Loucy (cell line): ENCODE measurements around the gene ASMT.

Source experiments
- H2AFZ ChIP-seq: fragments of 200-600 bp; sonication (generic); 2 replicates; pipeline ENCODE4 v1.6.0; 2016; ENCODE audit warnings: antibody characterized with exemption, mild to moderate bottlenecking, low read length, moderate library complexity
- H3F3A ChIP-seq: fragments of 200-600 bp; 2 replicates; pipeline ENCODE4 v1.6.0; 2016; ENCODE audit warnings: antibody characterized with exemption, low read depth, mild to moderate bottlenecking
- H3K27me3 ChIP-seq: fragments of 200-600 bp; sonication (generic); 2 replicates; pipeline ENCODE4 v1.6.1; 2014; ENCODE audit warnings: low read length, mild to moderate bottlenecking; ENCODE audit not compliant: insufficient read depth, poor library complexity, severe bottlenecking
- H3K36me3 ChIP-seq: fragments of 200-600 bp; sonication (generic); 2 replicates; pipeline ENCODE4 v1.6.1; 2016; ENCODE audit warnings: low read length; ENCODE audit not compliant: insufficient read depth
- H3K4me1 ChIP-seq: fragments of 200-600 bp; sonication (generic); 2 replicates; pipeline ENCODE4 v1.5.1; 2014; ENCODE audit warnings: low read length, mild to moderate bottlenecking; ENCODE audit not compliant: insufficient read depth, poor library complexity, severe bottlenecking
- H3K4me2 ChIP-seq: fragments of 200-600 bp; sonication (generic); 2 replicates; pipeline ENCODE4 v1.6.0; 2014; ENCODE audit warnings: antibody characterized with exemption, low read length, low read depth, mild to moderate bottlenecking; ENCODE audit not compliant: poor library complexity, severe bottlenecking
- H3K4me3 ChIP-seq: fragments of 200-600 bp; sonication (generic); 2 replicates; pipeline ENCODE4 v1.5.1; 2014; ENCODE audit warnings: low read length, mild to moderate bottlenecking, mixed read lengths; ENCODE audit not compliant: poor library complexity, severe bottlenecking
- H3K79me2 ChIP-seq: fragments of 200-600 bp; sonication (generic); 2 replicates; pipeline ENCODE4 v1.6.1; 2014; ENCODE audit warnings: low read length; ENCODE audit not compliant: insufficient read depth
- H3K9ac ChIP-seq: fragments of 200-600 bp; sonication (generic); 2 replicates; pipeline ENCODE4 v1.6.0; 2014; ENCODE audit warnings: mild to moderate bottlenecking, low read depth, low read length, moderate library complexity; ENCODE audit not compliant: poor library complexity, severe bottlenecking
- H3K9me2 ChIP-seq: fragments of 200-600 bp; sonication (generic); replicated peaks from 2 replicates; pipeline ENCODE4 v1.6.1; 2016; ENCODE audit warnings: low read depth, low read length, mixed read lengths
- H3K9me3 ChIP-seq: fragments of 200-600 bp; sonication (generic); 2 replicates; pipeline ENCODE4 v1.6.1; 2014; ENCODE audit warnings: mild to moderate bottlenecking, antibody characterized with exemption, low read length, low read depth; ENCODE audit not compliant: insufficient read depth
- H4K20me1 ChIP-seq: fragments of 200-600 bp; sonication (generic); 2 replicates; pipeline ENCODE4 v1.6.0; 2014; ENCODE audit warnings: antibody characterized with exemption, low read length, mild to moderate bottlenecking; ENCODE audit not compliant: insufficient read depth, poor library complexity, severe bottlenecking
- EZH2phosphoT487 ChIP-seq: fragments of 200-600 bp; IDR thresholded peaks from 2 replicates; pipeline ENCODE4 v1.6.1; 2018; ENCODE audit warnings: antibody characterized with exemption, mild to moderate bottlenecking, moderate library complexity, borderline replicate concordance
- TF ChIP-seq, protein P1 (sequence below): fragments of 200-600 bp; sonication (generic); conservative IDR thresholded peaks from 2 replicates; pipeline ENCODE4 v1.5.1; 2014; ENCODE audit warnings: mild to moderate bottlenecking, antibody characterized with exemption, low read length

The ASMT gene

GRCh38 chrX:1629244-1629643 lies 14.4 kb downstream of the ASMT start:
- Histone ChIP-seq H3K9me2 (no peaks in the 10 kb centered on the region), H4K20me1 (no peaks in the 10 kb centered on the region), H3K4me1 (no peaks in the 10 kb centered on the region), H3K27me3 (no peaks in the 10 kb centered on the region), H2AFZ (no peak overlapping the region), H3K79me2 (no peaks in the 10 kb centered on the region), H3K9ac (no peak overlapping the region), H3K36me3 (no peaks in the 10 kb centered on the region), H3F3A (no peaks in the 10 kb centered on the region), H3K4me2 (no peak overlapping the region), H3K9me3 (no peaks in the 10 kb centered on the region), H3K4me3 (no peak overlapping the region)
- TF ChIP-seq, protein P1, sequence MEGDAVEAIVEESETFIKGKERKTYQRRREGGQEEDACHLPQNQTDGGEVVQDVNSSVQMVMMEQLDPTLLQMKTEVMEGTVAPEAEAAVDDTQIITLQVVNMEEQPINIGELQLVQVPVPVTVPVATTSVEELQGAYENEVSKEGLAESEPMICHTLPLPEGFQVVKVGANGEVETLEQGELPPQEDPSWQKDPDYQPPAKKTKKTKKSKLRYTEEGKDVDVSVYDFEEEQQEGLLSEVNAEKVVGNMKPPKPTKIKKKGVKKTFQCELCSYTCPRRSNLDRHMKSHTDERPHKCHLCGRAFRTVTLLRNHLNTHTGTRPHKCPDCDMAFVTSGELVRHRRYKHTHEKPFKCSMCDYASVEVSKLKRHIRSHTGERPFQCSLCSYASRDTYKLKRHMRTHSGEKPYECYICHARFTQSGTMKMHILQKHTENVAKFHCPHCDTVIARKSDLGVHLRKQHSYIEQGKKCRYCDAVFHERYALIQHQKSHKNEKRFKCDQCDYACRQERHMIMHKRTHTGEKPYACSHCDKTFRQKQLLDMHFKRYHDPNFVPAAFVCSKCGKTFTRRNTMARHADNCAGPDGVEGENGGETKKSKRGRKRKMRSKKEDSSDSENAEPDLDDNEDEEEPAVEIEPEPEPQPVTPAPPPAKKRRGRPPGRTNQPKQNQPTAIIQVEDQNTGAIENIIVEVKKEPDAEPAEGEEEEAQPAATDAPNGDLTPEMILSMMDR, result no peak
- TF ChIP-seq EZH2phosphoT487, result no peak

- H3F3A ChIP-seq, result no peaks in the 10 kb centered on the region
- no peak overlapping the region for H3K4me2 ChIP-seq
- H3K27me3 ChIP-seq, result no peaks in the 10 kb centered on the region
- H3K4me3 ChIP-seq, result no peak overlapping the region
- H4K20me1 ChIP-seq, result no peaks in the 10 kb centered on the region
- no peaks in the 10 kb centered on the region for H3K4me1 ChIP-seq
- no peaks in the 10 kb centered on the region for H3K9me3 ChIP-seq
- H3K79me2 ChIP-seq, result no peaks in the 10 kb centered on the region
- H3K9me2 ChIP-seq, result no peaks in the 10 kb centered on the region
- no peak for TF ChIP-seq EZH2phosphoT487
- TF ChIP-seq, protein P1, result no peak
- H2AFZ ChIP-seq, result no peak overlapping the region
- no peaks in the 10 kb centered on the region for H3K36me3 ChIP-seq
- H3K9ac ChIP-seq, result no peak overlapping the region
Observed at GRCh38 chrX:1646009-1646408, 31.1 kb downstream of the ASMT start.

DNA sequence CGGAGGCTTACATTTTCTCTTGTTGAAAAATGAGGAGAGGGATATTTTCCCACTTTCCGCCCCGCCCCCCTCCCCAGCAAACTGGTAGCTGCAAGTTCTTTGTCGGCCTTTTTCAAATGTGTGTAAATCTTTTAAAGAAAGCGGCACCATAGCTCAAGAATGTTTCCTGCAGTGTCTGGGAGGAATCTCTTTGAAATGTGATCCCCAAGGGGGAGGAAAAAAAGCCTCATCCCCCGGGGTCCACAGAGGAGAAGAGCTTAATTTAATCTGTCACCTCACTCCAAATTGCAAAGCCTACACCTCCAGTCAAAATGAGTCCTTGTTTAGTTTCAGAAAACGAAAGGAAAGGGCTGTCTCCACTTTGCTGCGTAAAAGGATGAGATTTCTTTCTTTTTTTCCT lies 34.8 kb downstream of the ASMT start:
- H3K9me3 ChIP-seq, result no peaks in the 10 kb centered on the region
- no peaks in the 10 kb centered on the region for H3K79me2 ChIP-seq
- H3F3A ChIP-seq, result no peaks in the 10 kb centered on the region
- H3K36me3 ChIP-seq, result no peaks in the 10 kb centered on the region
- no peak for TF ChIP-seq EZH2phosphoT487
- TF ChIP-seq, protein P1, result no peak
- no peak overlapping the region for H2AFZ ChIP-seq
- H3K27me3 ChIP-seq, result no peaks in the 10 kb centered on the region
- H3K4me1 ChIP-seq, result no peaks in the 10 kb centered on the region
- no peaks in the 10 kb centered on the region for H3K9me2 ChIP-seq
- H3K4me2 ChIP-seq, result no peak overlapping the region
- no peaks in the 10 kb centered on the region for H4K20me1 ChIP-seq
- no peak overlapping the region for H3K4me3 ChIP-seq
- no peak overlapping the region for H3K9ac ChIP-seq
